22Rv1 (cell line): Measurements from ENCODE around the gene MRPL50.

Source experiments
- H3K27ac ChIP-seq: fragments of 450-650 bp; 2 replicates; pipeline ENCODE4 v1.5.1; 2017
- ZFX ChIP-seq: fragments of 450-650 bp; IDR thresholded peaks from 2 replicates; pipeline ENCODE4 v1.6.1; 2017; ENCODE audit warnings: antibody characterized with exemption, borderline replicate concordance
- TF ChIP-seq, protein P1 (sequence below): fragments of 450-650 bp; IDR thresholded peaks from 2 replicates; pipeline ENCODE4 v1.5.1; 2017; ENCODE audit warnings: mild to moderate bottlenecking

The MRPL50 gene

DNA sequence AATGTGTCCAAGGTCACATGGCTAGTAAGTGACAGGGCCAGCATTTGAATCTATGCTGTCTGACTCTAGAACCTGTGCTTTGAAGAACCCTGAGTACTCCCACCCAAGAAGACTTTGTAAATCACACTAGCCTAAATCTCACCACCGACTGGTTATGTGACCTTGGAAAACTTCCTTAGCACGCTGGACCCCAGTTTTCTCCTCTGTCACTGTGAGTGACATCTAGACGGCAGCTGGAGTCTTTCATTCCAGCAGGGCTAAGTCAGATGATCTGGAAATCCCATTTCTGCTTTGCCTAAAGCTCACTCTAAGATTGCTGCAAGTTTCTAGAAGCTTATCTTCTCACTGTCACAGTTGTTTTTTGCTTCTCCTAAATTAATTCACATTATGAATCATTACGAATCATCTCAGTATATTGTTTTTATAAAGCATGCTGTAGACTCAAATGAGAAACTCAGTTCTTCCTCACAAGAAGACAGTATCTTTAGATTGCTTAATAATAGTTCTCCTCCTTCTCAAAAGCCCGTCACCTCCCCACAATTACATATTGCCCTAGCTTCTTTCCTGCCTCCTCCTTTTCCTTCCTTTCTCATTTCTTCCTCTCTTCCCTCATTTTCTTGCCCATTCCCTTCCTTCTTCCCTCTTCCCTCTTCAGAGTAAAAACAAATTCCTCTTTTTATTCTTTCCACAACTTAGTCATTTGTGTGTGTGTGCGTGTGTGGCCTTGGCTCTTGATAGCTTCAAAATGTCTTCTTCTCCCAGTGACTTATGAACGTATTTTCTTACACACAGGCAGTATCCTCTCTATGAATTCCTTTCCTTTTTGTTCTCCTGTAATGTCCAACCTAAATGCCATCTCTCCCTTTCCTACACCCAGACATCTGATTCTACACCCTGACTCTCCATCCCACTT, 20.4 kb upstream of the MRPL50 start:
- TF ChIP-seq, protein P1, sequence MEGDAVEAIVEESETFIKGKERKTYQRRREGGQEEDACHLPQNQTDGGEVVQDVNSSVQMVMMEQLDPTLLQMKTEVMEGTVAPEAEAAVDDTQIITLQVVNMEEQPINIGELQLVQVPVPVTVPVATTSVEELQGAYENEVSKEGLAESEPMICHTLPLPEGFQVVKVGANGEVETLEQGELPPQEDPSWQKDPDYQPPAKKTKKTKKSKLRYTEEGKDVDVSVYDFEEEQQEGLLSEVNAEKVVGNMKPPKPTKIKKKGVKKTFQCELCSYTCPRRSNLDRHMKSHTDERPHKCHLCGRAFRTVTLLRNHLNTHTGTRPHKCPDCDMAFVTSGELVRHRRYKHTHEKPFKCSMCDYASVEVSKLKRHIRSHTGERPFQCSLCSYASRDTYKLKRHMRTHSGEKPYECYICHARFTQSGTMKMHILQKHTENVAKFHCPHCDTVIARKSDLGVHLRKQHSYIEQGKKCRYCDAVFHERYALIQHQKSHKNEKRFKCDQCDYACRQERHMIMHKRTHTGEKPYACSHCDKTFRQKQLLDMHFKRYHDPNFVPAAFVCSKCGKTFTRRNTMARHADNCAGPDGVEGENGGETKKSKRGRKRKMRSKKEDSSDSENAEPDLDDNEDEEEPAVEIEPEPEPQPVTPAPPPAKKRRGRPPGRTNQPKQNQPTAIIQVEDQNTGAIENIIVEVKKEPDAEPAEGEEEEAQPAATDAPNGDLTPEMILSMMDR, result no peak
- no peak for TF ChIP-seq ZFX
- H3K27ac ChIP-seq, result no peak overlapping the region

DNA sequence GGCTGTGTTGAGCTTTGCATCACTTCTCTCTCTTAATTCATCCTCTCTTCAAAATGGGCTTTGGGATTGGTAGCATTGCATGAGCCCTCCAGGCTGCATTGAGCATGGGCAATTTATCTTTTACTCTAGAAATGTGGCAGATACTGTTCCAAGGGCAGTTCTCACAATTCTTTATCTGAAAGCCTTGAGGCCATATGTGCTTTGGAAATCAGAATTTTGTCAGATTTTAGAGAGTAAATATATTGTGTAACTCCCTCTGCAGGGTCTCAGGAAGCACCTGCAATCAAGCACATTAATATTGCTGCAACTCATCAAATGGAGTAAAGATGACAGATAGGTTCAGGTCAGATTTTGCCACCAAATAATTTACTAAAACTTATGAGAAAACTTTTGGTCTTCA, 19.6 kb upstream of the MRPL50 start:
- no peak overlapping the region for H3K27ac ChIP-seq
- TF ChIP-seq ZFX, result no peak
- TF ChIP-seq, protein P1, result no peak

DNA sequence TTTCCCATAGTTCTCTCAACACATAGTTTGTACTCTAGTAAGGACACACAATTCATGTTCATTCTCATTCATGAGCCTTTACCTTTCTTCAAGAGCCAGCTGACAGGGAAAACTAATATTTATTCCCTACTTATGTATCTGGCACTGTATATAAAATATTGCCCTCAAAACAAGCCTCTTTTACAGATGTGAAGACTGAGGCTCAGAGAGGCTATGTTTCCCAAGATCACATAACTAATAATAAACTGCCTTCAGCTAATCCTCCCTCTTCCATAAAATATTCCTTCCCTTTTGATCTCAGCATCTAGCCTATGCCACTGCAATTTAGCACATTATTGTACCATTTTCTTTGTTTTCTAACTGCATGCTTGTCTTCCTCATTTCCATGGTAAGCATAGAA, 19.0 kb upstream of the MRPL50 start:
- no peak overlapping the region for H3K27ac ChIP-seq
- TF ChIP-seq, protein P1, result no peak
- TF ChIP-seq ZFX, result no peak

DNA sequence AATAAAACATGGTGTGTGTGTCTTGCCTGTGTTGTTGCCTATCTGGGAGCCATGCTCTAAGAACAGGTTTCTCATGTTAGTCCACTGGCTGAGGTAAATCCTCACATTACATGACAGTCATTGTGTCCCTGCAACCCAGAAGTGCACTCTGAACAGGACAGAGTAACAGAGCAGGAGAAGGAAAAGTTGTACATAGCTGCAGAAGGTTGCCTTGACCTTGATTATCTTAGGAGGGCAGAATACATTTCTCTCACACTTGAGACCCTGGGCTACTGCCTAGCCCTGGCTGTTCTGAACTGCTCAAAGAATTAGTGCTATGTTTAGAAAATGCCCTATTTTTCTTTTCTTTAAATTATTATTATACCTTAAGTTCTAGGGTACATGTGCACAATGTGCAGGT, 17.2 kb upstream of the MRPL50 start:
- TF ChIP-seq, protein P1, result no peak
- TF ChIP-seq ZFX, result no peak

DNA sequence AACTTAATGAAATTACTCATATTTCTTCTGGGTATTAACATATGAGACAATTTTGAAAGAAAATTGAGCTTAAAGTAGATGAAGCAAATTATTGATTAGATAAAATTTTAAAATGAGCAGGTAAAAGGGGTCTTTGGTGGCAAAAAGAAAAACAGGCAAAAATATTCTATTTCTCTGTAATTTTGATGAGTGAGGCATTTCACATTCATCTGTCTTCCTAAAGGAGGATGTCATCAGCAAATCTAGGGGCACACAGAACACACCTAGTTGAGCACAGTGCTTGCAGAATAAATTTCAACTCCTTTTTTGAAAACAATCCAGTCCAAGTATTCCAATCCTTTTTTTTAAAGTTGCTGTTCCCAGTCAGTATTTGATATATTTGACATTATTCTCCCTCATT, 16.4 kb upstream of the MRPL50 start:
- TF ChIP-seq ZFX, result no peak

More for the DNA sequence above, 17.2 kb upstream of the MRPL50 start:
- H3K27ac ChIP-seq, result no peak overlapping the region

DNA sequence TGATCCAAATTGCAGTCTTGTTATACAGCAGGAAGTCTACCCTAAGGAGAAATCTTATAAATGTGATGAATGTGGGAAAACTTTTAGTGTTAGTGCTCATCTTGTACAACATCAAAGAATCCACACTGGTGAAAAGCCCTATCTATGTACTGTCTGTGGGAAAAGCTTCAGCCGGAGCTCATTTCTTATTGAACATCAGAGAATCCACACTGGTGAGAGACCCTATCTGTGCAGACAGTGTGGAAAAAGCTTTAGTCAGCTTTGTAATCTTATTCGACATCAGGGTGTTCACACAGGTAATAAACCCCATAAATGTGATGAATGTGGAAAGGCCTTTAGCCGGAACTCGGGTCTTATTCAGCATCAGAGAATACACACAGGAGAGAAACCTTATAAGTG, 10.7 kb upstream of the MRPL50 start:
- no peak overlapping the region for H3K27ac ChIP-seq
- TF ChIP-seq, protein P1, result no peak
- no peak for TF ChIP-seq ZFX

More for the DNA sequence above, 16.4 kb upstream of the MRPL50 start:
- H3K27ac ChIP-seq, result no peak overlapping the region

DNA sequence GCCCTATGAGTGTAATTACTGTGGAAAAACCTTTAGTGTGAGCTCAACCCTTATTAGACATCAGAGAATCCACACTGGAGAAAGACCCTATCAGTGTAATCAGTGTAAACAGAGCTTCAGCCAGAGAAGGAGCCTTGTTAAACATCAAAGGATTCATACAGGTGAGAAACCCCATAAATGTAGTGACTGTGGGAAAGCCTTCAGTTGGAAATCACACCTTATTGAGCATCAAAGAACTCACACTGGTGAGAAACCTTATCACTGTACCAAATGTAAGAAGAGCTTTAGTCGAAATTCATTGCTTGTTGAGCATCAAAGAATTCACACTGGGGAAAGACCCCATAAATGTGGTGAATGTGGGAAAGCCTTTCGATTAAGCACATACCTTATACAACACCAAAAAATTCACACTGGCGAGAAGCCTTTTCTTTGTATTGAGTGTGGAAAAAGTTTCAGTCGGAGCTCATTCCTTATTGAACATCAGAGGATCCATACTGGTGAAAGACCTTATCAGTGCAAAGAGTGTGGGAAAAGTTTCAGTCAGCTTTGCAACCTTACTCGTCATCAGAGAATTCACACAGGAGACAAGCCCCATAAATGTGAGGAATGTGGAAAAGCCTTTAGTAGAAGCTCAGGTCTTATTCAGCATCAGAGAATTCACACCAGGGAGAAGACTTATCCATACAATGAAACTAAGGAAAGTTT, 10.1 kb upstream of the MRPL50 start:
- no peak overlapping the region for H3K27ac ChIP-seq
- TF ChIP-seq, protein P1, result no peak
- no peak for TF ChIP-seq ZFX
